ENCODE results near the gene HSD17B7. TPM values are rescaled to one million over a fixed set of nuclear protein-coding genes. Genes with fewer than 3 reads are reported as not detected.

Gene HSD17B7
- total and polyA plus RNA-seq, 10 of the 15 experiments (the other 5 are each of a cell fraction or from before 2014, with no cell fraction given) = 32.9 to 88.1 (median 36.3) TPM

DNA sequence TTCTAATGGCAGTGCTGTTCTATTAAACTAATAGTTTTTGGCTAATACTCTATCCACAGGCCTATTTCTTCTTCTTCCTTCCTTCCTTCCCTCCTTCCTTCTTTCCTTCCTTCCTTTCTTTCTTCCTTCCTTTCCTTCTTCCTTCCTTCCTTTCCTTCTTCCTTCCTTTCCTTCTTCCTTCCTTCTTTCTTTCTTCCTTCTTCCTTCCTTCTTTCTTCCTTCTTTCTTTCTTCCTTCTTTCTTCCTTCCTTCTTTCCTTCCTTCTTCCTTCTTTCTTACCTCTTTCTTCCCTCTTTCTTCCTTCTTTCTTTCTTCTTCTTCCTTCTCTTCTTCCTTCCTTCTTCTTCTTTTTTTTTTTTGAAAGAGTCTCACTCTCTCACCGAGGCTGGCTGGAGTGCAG, 38.8 kb downstream of the HSD17B7 start:
- in situ Hi-C loops (cut with MboI) = no loop called here
- no peaks in the 10 kb centered on the region for H3K27me3 ChIP-seq (replicated peaks in 1 of 2; ENCODE audit: control insufficient read depth in 2 of 2, insufficient read depth in 2 of 2, low read length in 1 of 2)
- ATAC-seq = no peak
- no TSS peak for BruUV-seq (replicated peaks)
- H3K27ac ChIP-seq (ENCODE audit: control insufficient read depth, insufficient read depth) = no peak overlapping the region
- no peaks in the 10 kb centered on the region; the same call in 2 of the 3 replicates for H3K9me3 ChIP-seq (replicated peaks; ENCODE audit: control insufficient read depth, insufficient read depth, low read length)
- ChIA-PET CTCF (interaction anchor here (2.5 kb wide), 1 partner anchor 216 kb away, joined by 6 read pairs; no protein-coding TSS in a partner anchor), POLR2A (no interaction called here), SMC1A (ENCODE audit: uncharacterized antibody, unreplicated experiment) (no interaction called here), RAD21 (ENCODE audit: unreplicated experiment) (no interaction called here)
- no peak overlapping the region for H3K4me3 ChIP-seq
- TF ChIP-seq CBX3 (IDR thresholded peaks at IDR 0.05; ENCODE audit: borderline replicate concordance, low read depth) = no peak
- TF ChIP-seq ASH2L (IDR thresholded peaks at IDR 0.05; ENCODE audit: borderline replicate concordance, low read depth) = no peak
- no peak for TF ChIP-seq CHD4 (IDR thresholded peaks at IDR 0.05)
- TF ChIP-seq WRNIP1 (IDR thresholded peaks at IDR 0.05; ENCODE audit: borderline replicate concordance, low read depth, low read length) = no peak
- no peak for TF ChIP-seq KDM1A (IDR thresholded peaks at IDR 0.05; ENCODE audit: borderline replicate concordance)
- TF ChIP-seq, protein P1, sequence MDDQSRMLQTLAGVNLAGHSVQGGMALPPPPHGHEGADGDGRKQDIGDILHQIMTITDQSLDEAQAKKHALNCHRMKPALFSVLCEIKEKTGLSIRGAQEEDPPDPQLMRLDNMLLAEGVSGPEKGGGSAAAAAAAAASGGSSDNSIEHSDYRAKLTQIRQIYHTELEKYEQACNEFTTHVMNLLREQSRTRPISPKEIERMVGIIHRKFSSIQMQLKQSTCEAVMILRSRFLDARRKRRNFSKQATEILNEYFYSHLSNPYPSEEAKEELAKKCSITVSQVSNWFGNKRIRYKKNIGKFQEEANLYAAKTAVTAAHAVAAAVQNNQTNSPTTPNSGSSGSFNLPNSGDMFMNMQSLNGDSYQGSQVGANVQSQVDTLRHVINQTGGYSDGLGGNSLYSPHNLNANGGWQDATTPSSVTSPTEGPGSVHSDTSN (IDR thresholded peaks at IDR 0.05; ENCODE audit: insufficient replicate concordance, low read depth, low read length) = no peak
- no peak for TF ChIP-seq CREM (IDR thresholded peaks at IDR 0.05; ENCODE audit: low read depth)
- TF ChIP-seq, protein P2, sequence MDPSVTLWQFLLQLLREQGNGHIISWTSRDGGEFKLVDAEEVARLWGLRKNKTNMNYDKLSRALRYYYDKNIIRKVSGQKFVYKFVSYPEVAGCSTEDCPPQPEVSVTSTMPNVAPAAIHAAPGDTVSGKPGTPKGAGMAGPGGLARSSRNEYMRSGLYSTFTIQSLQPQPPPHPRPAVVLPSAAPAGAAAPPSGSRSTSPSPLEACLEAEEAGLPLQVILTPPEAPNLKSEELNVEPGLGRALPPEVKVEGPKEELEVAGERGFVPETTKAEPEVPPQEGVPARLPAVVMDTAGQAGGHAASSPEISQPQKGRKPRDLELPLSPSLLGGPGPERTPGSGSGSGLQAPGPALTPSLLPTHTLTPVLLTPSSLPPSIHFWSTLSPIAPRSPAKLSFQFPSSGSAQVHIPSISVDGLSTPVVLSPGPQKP (IDR thresholded peaks at IDR 0.05; ENCODE audit: low read depth, low read length) = no peak
- TF ChIP-seq, protein P3, sequence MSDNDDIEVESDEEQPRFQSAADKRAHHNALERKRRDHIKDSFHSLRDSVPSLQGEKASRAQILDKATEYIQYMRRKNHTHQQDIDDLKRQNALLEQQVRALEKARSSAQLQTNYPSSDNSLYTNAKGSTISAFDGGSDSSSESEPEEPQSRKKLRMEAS (IDR thresholded peaks at IDR 0.05; ENCODE audit: low read depth, low read length) = no peak
- no peaks in the 10 kb centered on the region for H3K36me3 ChIP-seq (ENCODE audit: control insufficient read depth in 2 of 2, insufficient read depth in 2 of 2, low read length in 1 of 2)
- no peak overlapping the region for H2AFZ ChIP-seq (ENCODE audit: control insufficient read depth, low read depth, low read length)
- intact Hi-C loops (cut with micrococcal nuclease; ENCODE audit: unreplicated experiment) = no loop called here
- FAIRE-seq = no peak
- peaks cover 5% of the 10 kb centered on the region for H3K4me1 ChIP-seq (ENCODE audit: control insufficient read depth, insufficient read depth, low read length)
- H3K4me2 ChIP-seq (ENCODE audit: control insufficient read depth, insufficient read depth) = no peak overlapping the region
- no peaks in the 10 kb centered on the region for H4K20me1 ChIP-seq (ENCODE audit: control insufficient read depth, insufficient read depth)
- WGBS (ENCODE audit: insufficient coverage, insufficient replicate concordance, low lambda C conversion rate, missing lambda C conversion rate) = 40% methylated on average over 1 of the region's 1 CpG
- no peak for DNase-seq (ENCODE audit: low read depth, low spot score)
- no peak overlapping the region for H3K9ac ChIP-seq (ENCODE audit: control insufficient read depth, insufficient read depth, low read length)
- H3K79me2 ChIP-seq (ENCODE audit: control insufficient read depth, insufficient read depth, low read length) = no peaks in the 10 kb centered on the region

Data from GM12878 (cell line).